Stimulated activated CD4-positive, alpha-beta T cell treated with anti-CD3 and anti-CD28 coated beads, Interleukin-4, amount 100 ng/mL, for 1 hour (primary cell): ENCODE data around the gene CTNNBL1.
A peak's percentile ranks its signal among the peaks of the same experiment; 100 is the strongest.
"Not testable (repeated sequence)": the region's sequence is repeated elsewhere in the genome, so short reads cannot be mapped to it uniquely, and the experiment has no call there.

Experiments used
- DNase-seq: peaks from one replicate; pipeline ENCODE4 v3.0.0-alpha.2; 2020

CTNNBL1 gene, protein sequence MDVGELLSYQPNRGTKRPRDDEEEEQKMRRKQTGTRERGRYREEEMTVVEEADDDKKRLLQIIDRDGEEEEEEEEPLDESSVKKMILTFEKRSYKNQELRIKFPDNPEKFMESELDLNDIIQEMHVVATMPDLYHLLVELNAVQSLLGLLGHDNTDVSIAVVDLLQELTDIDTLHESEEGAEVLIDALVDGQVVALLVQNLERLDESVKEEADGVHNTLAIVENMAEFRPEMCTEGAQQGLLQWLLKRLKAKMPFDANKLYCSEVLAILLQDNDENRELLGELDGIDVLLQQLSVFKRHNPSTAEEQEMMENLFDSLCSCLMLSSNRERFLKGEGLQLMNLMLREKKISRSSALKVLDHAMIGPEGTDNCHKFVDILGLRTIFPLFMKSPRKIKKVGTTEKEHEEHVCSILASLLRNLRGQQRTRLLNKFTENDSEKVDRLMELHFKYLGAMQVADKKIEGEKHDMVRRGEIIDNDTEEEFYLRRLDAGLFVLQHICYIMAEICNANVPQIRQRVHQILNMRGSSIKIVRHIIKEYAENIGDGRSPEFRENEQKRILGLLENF

DNA sequence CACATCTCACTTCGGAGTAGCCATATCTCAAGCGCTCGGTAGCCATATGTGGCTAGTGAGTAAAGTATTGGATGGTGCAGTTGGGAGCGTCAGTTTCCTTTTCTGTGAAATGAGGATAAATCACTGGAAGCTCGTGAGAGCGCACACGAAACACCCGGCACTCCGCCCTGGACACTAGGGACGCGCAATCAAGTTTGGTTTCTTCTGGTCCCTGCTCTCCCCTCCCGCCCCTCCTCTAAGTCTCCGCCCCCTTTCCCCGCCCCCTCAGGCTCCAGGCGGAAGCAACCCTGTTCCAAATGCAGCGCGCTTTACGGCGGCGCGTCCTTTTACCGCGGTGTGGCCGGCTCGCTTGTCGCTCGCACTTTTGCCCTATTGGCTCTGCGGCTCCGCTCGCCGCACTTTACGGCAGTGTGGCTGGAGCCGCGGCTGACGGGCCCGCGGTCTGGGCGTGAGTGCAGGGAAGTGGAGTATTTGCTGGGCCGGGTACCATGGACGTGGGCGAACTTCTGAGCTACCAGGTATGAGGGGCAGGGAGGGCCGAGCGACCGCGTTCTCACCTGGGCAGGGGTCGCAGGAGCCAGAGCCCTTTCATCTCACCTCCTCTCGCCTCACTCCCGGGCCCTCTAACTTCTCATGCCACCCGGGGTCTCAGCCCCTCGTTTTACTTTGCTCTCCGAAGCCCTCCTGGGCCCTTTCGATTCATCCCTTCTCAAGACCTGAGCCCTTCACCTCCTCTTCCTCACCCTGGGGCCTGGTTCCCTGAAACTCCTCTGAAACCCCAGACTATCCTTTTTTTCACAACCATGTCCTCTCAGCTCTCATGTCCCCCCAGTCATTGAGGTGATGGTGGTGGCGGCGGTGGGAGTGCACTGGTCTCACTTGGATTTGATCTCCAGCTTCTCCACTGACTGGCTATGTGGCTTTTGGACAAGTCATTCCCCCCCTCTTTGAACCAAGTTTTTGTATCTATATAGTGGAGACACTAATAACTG is at the start of gene CTNNBL1:
Gene CTNNBL1 (plus strand): TSS at position 396 of the 992 bp plus-strand sequence. CDS start 93 bp downstream, at position 489.
- peak; percentile 97 for DNase-seq

GRCh38 chr20:37644605-37645004 is 49.2 kb upstream of the CTNNBL1 start:
- no peak for DNase-seq

DNA sequence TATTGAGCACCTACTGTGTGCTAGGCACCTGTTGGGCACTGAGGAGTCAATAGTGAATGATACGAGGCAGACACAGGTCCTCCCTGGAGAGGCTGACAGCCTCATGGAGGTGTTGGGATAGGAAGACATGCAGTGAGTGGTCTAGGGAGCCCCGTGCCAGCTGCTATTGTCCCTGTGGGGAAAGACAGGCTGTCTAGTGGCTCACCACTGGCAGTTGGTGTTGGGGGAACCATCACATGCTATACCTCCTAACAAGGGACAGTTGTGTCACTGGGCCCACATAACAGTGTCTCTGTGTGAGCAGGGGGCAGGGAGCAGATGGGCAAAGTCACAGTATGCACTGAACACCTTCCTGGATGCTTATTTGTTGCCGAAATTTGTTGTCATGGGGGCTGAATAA is 45.9 kb upstream of the CTNNBL1 start:
- no peak for DNase-seq

GRCh38 chr20:37649017-37649416 is 44.8 kb upstream of the CTNNBL1 start:
- no peak for DNase-seq

DNA sequence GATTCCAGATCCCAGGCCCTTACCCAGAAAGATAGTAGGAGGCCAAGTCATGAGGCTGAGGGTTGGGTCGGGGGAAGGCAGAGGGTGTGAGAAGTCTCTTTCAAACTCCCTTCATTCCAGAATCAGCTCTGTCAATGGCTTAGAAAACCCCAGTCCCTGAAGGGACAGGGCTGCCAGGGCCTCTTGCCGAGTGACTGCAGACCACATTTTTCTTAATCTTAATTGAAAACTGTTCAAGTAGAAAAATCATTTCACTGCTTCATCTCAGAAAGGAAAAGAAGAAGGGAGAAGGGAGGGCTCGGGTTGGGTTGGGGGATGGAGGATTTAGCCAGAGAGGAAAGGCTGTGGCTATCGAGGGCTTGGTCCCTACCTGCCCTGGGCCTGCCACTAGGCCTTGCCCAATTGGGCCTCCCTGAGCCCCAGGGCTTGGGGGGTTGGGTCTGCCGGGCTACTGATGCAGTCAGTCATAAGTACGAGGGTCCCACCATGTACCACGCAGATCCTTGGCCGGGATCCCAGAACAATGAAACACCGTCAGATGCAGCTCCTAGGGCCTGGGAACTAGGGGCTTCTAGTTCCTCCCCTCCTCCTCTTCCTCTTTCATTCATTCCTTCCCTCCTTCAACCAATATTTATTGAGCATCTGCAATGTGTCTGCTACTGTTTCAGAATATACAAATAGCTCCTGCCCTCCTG is 44.0 kb upstream of the CTNNBL1 start:
- DNase-seq = no peak

DNA sequence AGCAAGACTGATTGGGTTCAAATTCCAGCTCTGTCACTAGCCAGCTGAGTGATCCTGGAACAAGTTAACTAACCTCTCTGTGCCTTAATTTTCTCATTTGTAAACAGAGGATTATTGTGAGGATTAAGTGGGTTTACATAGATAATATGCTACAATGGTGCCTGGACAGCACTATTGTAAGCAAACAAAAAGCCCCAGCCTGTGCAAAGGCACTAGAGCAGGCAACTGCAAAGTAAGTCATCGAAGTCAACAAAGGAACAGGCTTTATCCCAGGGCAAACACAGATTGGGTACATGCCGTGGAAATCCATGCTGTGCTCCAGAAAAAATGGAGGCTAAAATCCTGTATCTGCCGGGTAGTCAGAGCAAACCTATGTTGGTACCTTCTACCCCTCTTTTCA is 43.2 kb upstream of the CTNNBL1 start:
- no peak for DNase-seq

DNA sequence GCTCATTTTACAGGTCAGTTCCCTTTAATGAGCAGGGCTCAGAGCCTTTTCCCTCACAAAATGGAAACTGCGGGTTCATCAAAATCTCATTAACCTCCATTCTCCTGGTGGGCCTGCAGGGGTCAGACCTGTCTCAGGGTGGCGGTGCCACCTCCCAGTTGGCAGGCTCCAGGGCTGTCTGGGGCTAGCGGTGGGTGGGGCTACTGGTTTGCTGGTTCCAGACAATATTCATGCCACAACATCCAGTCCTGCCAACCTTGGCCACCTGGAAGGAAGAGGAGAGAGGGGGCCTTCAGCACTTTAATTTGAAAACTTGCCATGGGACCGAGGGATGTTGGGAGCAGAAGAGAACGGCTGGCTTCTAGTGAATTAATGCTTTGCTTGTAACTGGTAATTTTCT is 41.9 kb upstream of the CTNNBL1 start:
- peak; percentile 28 for DNase-seq

DNA sequence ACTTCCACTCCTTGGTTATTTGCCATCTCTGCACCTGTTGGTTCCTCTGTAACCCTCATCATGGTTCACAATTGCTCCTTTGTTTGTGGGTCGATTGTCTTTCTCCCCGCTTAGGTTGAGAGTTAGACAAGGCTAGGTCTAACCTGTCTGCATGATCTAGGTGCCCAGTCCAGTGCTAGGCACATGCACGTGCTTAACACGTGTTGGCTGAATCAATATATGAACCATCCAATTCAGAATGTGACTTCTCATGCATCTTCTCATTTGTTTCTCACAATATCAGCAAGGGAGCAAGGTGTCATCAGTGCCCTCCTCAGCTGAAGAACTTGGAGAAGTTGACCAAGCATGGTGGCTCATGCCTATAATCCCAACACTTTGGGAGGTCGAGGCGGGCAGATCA is 36.9 kb upstream of the CTNNBL1 start:
- no peak for DNase-seq

DNA sequence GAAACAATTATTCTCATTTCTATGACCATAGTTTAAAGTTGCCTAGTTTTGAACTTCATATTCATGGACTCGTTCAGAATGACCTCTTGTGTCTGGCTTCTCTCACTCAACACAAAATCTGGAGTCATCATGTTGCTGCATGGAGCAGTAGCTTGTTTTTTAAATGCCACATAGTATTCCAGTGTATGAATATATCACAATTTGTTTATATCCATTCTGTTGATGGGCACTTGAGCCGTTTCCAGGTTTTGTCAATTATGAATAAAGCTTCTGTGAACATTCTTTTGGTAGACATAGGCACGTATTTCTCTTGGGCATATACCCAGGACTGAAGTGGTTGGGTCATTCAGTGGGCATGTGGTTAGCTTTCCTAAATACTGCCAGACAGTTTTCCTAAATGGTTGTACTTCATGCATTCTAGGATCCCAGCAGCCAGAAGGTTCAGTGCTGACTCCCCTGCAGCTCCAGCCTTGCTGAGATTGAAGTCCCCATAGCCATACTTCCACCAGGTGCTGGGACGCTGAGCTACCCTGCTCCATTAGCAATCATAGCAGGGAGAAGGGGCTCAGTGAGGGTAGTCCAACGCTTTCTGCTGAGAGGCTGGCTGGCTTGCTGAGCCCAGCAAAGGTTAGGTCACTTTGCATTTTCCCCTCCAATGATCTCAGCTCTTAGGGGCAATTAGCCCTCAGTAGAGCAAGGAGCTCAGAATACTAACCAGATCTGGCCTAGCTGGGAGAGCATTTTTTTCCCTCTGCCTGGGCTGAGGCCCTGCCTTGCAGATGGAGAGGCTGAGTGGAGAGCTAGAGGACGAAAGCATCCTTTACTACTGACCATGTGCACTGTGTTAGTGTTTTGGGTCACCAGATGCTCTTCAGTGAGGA is 35.7 kb upstream of the CTNNBL1 start:
- no peak for DNase-seq

DNA sequence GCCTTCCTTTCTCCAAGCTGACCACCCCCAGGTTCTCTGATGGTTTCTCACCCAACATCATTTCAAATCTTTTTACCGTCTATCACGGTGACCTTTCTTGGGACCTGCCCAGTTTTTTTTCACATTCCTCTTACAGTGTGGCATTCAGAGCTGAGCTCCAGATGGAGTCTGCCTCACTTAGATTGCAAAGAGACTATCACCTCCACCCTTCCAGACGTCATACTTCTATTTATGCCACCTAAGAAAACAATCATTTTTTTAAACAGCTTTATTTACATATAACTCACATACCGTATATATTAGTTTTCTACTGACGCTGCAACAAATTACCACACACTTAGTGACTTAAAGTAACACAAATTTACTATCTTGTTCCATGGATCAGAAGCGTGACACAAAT is 32.3 kb upstream of the CTNNBL1 start:
- DNase-seq = no peak

GRCh38 chr20:37662308-37662707 is 31.5 kb upstream of the CTNNBL1 start:
- DNase-seq = no peak

GRCh38 chr20:37664595-37664994 is 29.2 kb upstream of the CTNNBL1 start:
- not testable (repeated sequence) for DNase-seq

- no peak for DNase-seq
These were observed 25.7 kb upstream of the CTNNBL1 start for GRCh38 chr20:37668166-37668565.

- DNase-seq = no peak
These were observed 24.6 kb upstream of the CTNNBL1 start for GRCh38 chr20:37669062-37669772.

GRCh38 chr20:37669773-37670236 is 24.0 kb upstream of the CTNNBL1 start:
- no peak for DNase-seq

- no peak for DNase-seq
These were observed 23.5 kb upstream of the CTNNBL1 start for GRCh38 chr20:37670351-37670791.

DNA sequence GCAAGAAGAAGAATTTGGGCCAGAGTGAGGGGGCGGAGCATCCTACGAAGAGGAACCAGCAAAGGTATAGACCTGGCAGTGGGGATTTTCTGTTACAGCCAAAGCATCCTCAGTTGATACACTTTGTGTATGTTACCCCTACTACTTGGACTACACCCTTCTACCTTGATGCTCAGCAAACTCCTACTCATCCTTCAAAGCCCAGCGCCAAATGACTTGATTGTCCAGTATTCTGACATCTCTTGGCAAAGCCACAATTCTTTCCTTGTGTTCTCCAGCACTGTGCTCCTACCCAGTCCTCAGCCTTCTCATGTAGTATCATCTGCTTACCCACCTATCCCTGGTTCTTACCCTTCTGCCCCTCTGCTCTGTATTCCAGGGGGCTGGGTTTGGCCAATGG is 21.7 kb upstream of the CTNNBL1 start:
- DNase-seq = no peak

GRCh38 chr20:37673444-37673843 is 20.4 kb upstream of the CTNNBL1 start:
- DNase-seq = no peak

GRCh38 chr20:37676440-37676839 is 17.4 kb upstream of the CTNNBL1 start:
- DNase-seq = no peak

DNA sequence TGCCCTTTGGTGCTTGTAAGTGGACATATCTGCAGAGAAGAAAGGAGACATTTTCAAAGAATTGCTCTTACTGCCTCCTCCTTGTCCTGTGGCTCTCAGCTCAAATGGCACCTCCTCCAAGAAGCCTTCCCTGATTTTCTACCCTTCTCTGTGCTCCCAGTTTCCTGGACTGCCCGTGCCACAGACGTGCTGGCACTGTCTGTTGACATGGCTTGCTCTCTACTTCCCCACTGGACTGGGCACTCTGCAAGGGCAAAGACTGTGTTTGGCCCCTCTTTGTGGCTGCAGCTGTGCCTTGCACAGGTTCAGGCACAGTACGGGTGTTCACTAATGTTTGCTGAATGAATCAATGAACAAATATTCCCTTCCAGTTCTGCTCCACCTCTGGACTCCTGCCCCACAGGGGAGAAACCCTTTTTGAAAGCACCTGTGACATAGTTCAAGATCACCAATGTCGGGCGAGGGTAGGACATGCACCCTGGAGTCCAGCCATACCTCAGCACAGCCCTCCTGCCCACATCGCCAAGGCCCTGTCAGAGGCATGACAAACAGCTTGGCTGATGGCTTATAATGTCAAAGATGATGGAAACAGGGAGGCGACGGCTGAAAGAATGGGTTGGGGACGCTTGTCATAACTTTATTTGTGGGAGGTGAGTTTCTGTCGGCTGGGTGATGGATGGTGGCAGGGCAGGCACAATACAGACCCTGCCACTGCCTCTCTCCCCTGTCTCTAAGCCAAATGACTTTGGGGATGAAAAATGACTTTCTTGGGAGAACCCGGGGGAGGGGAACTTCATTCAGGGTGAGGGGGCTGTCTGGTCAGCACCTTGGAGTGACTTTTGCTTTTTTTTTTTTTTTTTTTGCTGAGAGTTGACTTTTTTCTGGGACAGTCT is 15.6 kb upstream of the CTNNBL1 start:
- no peak for DNase-seq
